HFF-Myc (cell line): ENCODE results near the gene FCHSD2.
"Not testable (repeated sequence)": the region's sequence is repeated elsewhere in the genome, so short reads cannot be mapped to it uniquely, and the experiment has no call there.

Experiments used
- DNase-seq: peaks from one replicate; pipeline ENCODE4 v3.0.0-alpha.2; 2011; ENCODE audit warnings: low read depth; ENCODE audit errors: extremely low read depth
- H3K4me3 ChIP-seq: replicated peaks from 2 replicates; pipeline ENCODE4 v1.5.1; 2011; ENCODE audit warnings: low read depth, mild to moderate bottlenecking, control low read depth, low read length
- TF ChIP-seq, protein P1 (sequence below): IDR thresholded peaks from 2 replicates; pipeline ENCODE4 v1.5.1; 2012; ENCODE audit warnings: mild to moderate bottlenecking, low read depth, low read length, control low read depth; ENCODE audit errors: missing control alignments

Gene FCHSD2

DNA sequence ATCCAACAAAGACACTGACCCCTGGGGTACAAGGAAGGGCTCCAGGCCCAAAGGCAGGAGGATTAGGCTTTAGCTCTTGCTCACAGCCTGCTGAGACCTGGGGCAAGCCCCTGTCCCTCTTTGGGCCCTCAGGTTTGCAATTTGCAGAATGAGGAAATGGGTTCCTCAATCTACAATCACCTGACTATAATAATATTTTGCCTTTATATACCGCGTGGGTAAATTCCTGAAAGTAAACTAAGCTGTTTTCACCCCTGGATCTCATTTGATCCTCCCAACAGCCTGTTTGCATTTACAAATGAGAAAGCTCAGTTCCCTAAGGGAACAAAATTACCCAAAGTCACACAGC lies 349.1 kb downstream of the FCHSD2 start:
- DNase-seq: no peak
- H3K4me3 ChIP-seq: peak overlapping the region; percentile 52

GRCh38 chr11:72792437-72793021 lies 349.6 kb downstream of the FCHSD2 start:
- TF ChIP-seq, protein P1, sequence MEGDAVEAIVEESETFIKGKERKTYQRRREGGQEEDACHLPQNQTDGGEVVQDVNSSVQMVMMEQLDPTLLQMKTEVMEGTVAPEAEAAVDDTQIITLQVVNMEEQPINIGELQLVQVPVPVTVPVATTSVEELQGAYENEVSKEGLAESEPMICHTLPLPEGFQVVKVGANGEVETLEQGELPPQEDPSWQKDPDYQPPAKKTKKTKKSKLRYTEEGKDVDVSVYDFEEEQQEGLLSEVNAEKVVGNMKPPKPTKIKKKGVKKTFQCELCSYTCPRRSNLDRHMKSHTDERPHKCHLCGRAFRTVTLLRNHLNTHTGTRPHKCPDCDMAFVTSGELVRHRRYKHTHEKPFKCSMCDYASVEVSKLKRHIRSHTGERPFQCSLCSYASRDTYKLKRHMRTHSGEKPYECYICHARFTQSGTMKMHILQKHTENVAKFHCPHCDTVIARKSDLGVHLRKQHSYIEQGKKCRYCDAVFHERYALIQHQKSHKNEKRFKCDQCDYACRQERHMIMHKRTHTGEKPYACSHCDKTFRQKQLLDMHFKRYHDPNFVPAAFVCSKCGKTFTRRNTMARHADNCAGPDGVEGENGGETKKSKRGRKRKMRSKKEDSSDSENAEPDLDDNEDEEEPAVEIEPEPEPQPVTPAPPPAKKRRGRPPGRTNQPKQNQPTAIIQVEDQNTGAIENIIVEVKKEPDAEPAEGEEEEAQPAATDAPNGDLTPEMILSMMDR: no peak
- DNase-seq: no peak
- H3K4me3 ChIP-seq: no peak overlapping the region

More for the DNA sequence above, 349.1 kb downstream of the FCHSD2 start:
- TF ChIP-seq, protein P1: no peak

DNA sequence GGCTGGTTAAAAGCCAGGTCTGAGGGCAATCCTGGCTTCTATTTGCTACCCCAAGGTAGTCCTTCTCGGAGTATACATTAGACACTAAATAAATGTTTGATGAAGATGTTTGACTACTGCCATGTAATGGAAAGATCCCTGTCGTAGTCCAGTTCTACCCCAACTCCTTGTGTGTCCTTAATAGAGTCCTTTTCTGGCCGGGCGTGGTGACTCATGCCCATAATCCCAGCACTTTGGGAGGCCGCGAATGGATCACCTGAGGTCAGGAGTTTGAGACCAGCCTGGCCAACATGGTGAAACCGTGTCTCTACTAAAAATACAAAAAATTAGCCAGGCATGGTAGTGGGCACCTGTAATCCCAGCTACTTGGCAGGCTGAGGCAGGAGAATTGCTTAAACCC lies 350.9 kb downstream of the FCHSD2 start:
- not testable (repeated sequence) for DNase-seq, H3K4me3 ChIP-seq

- no peak for DNase-seq
- TF ChIP-seq, protein P1: no peak
Measured at GRCh38 chr11:72789493-72790131, 352.5 kb downstream of the FCHSD2 start.

DNA sequence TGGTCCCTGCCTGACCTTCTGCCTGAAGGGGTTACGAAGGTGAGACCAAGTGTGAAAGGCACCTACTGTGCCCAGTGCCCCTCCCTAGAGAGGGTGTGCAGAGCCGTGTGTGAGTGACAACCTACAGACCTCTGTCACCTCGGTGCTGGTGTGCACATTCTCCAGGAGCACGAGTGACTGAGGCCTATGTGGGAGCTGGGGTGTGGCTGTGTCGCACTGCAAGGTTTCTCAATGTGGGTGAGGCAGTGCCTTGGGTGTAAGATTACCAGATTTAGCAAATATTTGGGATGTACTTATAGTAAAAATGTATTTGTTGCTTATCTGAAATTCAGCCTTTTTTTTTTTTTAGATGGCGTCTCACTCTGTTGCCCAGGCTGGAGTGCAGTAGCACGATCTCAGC lies 353.9 kb downstream of the FCHSD2 start:
- no peak for DNase-seq
- TF ChIP-seq, protein P1: no peak
- H3K4me3 ChIP-seq: no peak overlapping the region

More at GRCh38 chr11:72789493-72790131, 352.5 kb downstream of the FCHSD2 start:
- no peak overlapping the region for H3K4me3 ChIP-seq

- DNase-seq: no peak
- TF ChIP-seq, protein P1: no peak
- no peak overlapping the region for H3K4me3 ChIP-seq
Measured at GRCh38 chr11:72787216-72788104, 354.7 kb downstream of the FCHSD2 start.
